Stimulated activated CD8-positive, alpha-beta memory T cell treated with anti-CD3 and anti-CD28 coated beads, Interleukin-4, amount 100 ng/mL, for 48 hours (primary cell): Measurements from ENCODE around the gene NRG3.

Source experiments
- DNase-seq: peaks from one replicate; pipeline ENCODE4 v3.0.0-alpha.2; 2020

NRG3 gene

DNA sequence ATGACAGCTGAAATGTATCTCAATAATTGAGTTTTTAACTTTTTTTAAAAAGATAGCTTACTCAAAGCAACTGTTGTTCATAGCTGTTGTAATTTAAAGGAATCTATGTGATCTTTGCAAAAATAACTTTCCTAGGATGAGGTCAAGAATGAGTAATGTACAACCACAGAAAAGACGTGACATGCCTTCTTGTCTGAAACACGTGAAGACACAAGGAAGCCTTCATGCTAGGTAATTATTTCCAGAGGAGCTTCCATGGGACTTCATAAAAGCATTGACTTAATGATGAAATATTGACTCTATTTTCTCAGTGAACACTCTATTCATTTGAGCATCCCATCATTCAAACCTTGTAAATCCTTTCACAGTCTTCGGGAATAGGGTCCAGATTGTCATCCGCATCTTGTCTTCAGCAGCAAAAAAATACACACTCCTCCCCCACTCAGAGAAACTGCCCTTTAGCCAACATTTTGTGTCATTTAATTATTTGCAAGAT lies 528.0 kb downstream of the NRG3 start:
- no peak for DNase-seq

DNA sequence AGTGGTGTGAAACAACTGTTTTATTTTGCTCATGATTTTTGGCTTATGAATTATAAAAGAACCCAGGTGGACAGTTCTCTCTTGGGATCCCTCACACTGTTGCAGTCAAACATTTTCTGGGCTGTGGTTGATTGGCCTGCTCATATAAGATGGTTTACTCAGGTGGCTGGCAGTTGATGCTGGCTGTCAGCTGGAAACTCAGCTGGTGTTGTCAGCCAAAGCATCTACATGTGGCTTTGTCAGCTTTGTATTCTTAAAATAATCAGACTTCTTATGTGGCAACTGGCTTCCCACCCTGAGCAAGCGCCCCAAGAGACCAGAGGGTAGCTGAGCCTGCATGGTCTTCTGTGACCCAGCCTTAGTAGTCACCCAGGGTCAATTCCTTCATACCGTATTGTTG lies 534.7 kb downstream of the NRG3 start:
- no peak for DNase-seq

DNA sequence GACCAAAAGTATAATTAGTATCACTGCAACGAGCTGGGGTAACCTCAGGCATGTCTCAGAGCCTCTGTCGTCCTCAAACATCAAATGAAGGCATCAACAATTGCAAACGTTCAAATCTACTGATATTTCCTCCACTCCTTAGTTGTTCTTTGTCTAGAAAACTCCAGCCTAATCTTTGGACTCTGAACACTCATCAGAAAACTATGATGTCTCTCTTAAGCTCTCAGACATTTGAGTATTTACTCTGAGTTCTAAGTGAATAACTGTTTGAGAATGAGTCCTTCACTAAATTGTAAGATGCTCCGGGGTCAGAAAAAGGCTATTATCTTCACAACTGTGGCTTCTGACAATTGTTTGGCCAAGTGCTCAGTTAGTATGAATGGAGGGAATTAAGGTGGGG lies 536.4 kb downstream of the NRG3 start:
- DNase-seq = no peak

GRCh38 chr10:82420001-82420400 lies 545.0 kb downstream of the NRG3 start:
- no peak for DNase-seq

DNA sequence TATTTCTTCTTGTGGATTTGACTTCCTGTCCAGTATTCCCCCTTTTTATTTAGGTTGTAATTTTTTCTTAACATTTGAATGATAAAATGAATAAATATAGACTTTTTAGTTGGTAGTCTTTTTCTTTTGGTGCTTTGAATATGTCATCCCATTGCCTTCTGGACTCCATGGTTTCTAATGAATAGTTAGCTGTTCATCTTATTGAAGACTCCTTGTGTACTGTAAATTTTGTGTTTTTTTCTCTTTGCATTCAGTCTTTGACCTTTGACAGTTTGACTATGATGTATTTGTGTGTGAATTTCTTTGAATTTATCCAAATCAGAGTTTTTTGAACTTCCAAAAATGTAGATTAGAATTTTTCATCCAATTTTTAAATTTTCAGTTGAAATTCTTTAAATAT lies 554.3 kb downstream of the NRG3 start:
- DNase-seq = no peak

- no peak for DNase-seq
Observed at GRCh38 chr10:82438277-82438676, 563.3 kb downstream of the NRG3 start.

- no peak for DNase-seq
Observed at GRCh38 chr10:82440775-82441174, 565.8 kb downstream of the NRG3 start.

GRCh38 chr10:82452046-82452445 lies 577.1 kb downstream of the NRG3 start:
- DNase-seq = no peak

- DNase-seq = no peak
Observed at GRCh38 chr10:82452676-82453075, 577.7 kb downstream of the NRG3 start.

DNA sequence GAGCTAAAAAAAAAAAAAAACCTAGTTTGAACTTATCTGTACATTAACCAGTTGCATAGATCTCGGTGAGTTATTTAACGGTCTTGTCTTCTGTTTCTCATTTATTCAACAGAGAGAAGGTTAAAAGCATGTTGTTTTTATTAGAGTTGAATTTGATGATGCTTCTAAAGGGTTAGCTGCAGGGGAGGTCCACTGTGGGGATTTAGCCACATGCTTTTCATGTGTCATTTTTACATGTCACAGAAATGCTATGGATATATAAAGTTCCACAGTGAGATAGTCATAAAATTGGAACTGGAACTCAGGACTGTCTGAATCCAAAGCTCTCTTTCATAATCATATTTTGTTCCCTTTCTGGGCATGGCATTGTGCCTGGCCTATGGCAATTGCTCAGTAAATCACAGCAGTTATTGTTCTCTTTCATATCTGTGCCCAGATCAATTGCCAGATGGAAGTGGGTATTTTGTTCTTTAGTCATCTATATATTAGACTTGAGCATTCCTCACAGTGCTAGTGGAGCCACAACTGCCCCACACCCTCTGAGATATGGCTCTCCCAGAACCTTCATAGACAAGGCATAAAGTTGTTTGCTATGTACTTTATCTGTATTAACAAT lies 578.8 kb downstream of the NRG3 start:
- DNase-seq = no peak

GRCh38 chr10:82462910-82463551 lies 588.0 kb downstream of the NRG3 start:
- no peak for DNase-seq

DNA sequence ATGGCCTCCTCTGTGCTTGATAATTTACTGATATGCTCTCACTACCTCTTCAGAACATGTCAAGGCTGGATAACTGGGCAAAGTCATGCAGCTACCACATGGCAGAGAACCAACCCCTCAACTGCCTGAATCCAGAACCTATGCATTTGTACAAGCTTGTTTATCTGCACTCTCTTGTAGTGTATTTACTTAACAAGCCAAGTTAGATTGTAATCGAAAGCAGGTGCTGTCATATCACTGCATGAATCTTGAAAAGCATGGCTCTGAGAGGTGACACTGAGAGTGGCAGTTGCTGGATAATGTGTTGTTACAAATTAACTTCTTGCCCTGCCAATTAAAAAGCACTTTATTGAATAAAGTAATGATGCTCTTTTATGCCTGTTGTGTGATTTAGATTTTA lies 588.6 kb downstream of the NRG3 start:
- no peak for DNase-seq

DNA sequence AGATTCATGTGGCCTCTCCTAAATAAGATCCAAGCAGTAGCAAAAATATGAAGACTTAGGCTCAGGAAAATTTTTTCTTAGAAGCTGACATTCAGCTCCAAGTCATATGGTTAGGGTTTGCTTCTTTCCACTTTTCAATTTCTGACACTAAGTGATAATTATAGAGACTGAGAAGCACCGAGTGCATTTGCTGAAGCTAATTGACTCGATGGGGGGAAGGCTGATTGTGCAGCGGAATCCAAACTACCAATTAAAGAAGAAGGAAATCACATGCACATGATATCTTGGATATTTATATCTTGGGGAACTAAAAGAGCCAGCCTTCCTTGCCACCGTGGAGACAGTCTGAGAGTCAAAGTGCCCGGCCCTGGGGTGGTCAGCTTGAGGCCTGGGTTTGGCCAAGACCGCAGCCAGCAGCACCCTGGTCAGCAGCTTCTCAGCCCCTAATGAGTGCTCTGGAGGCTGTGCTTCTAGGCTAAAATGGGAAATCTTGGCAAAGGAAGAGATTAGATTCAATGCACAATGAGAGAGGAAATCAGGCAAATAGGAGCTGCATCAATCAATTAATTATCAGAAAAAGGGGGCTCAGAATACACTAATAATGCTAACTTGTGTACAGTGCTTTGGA lies 589.3 kb downstream of the NRG3 start:
- DNase-seq = no peak

GRCh38 chr10:82464966-82465365 lies 590.0 kb downstream of the NRG3 start:
- no peak for DNase-seq

DNA sequence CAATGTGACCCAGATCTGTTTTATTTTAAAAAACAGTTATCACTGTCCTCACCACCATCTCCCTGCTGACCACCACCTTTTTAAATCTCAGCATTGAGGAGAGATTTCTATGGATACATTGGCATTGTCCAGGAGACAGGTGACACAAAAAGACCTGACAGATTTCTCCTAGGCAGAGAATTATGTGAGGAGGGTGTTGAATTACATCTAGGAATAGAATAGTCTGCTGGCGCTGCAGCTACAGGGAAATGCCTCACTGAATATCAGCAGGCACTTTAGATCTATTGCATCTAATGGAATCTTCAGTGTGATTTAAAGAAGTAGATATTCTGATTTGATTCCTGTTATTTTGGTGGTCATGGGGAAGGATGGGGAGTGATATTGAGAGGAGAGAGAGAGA lies 593.5 kb downstream of the NRG3 start:
- DNase-seq = no peak

GRCh38 chr10:82472406-82473335 lies 597.7 kb downstream of the NRG3 start:
- no peak for DNase-seq

DNA sequence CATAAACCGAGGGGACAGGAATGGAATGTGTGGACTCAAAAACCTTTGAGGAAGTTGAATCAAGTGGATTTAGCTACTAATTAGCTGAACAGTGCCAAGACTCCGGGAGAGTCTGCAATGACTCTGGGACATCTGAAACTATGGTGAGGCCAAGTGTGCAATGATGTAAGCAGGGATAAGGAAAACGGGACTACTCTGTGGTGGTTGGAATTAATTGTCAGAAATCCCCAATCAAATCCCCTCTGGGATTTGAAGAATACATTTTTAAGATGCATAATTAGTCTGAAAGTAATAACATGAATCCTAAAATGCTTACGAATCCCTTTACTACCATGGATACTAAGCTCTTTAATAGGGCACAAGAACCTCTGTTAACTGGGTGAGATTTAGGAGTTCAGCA lies 602.8 kb downstream of the NRG3 start:
- DNase-seq = no peak

GRCh38 chr10:82492647-82493046 lies 617.7 kb downstream of the NRG3 start:
- DNase-seq = no peak

DNA sequence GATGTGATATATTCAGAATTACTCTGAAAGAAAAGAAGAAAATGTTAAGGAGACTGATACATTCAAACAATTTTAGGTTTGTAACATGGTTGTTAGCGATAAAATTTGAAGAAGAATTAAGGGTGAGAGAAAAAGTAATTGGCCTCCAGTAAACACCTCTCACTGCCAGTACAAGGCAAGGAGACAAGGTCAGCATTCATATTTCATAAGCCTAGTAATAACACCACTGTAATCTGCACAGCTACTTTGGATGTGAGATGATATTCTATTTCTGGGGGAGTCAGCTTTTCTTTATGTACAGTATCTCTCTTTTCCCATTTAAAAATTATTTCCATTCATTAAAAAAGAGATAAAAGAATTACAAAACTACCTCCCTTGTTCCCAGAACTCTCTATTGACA lies 621.1 kb downstream of the NRG3 start:
- no peak for DNase-seq

DNA sequence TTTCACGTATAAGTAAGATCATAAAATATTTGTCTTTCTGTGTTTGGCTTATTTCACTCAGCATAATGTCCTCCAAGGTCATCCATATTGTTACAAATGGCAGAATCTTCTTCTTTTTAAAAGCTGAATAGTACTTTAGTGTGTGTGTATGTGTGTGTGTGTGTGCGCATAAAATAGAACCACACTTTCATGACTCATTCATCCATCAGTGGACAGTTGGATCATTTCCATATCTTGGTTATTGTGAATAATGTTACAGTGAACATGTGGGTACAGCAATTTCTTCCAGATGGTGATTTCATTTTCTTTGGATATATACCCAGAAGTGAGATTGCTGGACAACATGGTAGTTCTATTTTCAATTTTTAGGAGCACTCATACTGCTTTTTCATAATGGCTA lies 622.4 kb downstream of the NRG3 start:
- no peak for DNase-seq

- no peak for DNase-seq
Observed at GRCh38 chr10:82498976-82499375, 624.0 kb downstream of the NRG3 start.

DNA sequence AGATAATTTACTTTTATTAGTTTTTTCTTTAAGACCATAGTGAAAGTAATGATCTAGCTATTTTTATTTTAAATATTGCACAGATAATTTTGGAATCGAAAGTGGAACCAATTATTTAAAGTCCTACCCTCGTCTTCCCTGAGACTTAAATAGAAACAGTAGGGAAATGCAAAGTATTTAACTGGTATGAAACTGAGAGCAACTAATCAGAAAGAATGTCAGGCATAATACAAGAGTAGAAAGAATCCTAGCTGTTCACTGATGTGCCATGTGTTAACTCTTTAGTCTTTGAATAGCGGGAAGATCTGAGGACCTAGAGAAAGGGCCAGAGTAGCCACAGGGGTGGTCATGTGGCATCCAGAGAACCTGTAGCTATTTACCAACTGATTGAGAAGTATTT lies 630.0 kb downstream of the NRG3 start:
- no peak for DNase-seq

- DNase-seq = no peak
Observed at GRCh38 chr10:82506680-82507376, 631.8 kb downstream of the NRG3 start.
